ENCODE data around the gene PTGER4. TPM values are rescaled to one million over a fixed set of nuclear protein-coding genes. Genes with fewer than 3 reads are reported as not detected.
A peak's percentile ranks its signal among the peaks of the same experiment; 100 is the strongest.

PTGER4 gene
- total and polyA plus RNA-seq, 4 donors, result 0.60 to 6.8 (median 2.8) TPM

DNA sequence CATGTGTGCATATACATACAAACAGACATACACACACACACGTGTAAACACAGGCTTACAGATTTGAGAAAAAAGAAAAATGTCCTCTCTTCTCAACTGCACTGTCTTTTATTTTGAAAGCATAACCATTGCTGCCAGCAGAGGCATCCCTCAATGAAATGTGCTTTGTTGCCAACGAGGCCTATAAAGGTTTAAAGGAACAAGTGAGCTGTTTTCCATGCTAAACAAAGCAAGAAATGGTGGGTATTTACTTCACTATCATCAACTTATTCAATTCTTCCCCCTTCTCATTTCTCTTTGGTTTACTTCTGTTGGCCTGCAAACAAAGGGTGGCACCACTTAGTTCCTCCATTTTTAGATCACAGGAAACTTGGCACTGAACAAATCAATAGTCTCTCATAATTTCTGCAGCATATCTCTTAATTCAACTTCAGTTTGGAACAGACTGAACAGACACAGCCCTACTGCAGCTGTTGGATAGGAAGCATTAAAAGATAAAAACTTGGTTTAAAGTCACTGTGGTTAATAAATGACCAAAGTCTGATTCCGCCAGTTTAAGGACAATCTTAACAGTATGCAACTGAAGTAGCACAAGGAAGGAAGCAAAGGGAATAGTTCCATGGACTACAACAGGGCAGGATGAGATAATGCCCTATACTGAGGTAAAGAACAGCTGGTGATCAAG lies 54.3 kb downstream of the PTGER4 start:
- TF ChIP-seq GABPA (IDR thresholded peaks at IDR 0.05 in 1 of 2, conservative IDR thresholded peaks at IDR 0.05 in 1 of 2) (no peak), TAF1 (conservative IDR thresholded peaks at IDR 0.05) (no peak), YY1 (IDR thresholded peaks at IDR 0.05) (peak; percentile 54), SP1 (IDR thresholded peaks at IDR 0.05) (peak; percentile 24), HNF4A (conservative IDR thresholded peaks at IDR 0.05) (peak; percentile 37 to 40), RAD21 (IDR thresholded peaks at IDR 0.05) (peak; percentile 11 to 21), ATF3 (IDR thresholded peaks at IDR 0.05) (no peak), JUND (IDR thresholded peaks at IDR 0.05) (no peak), REST (IDR thresholded peaks at IDR 0.05) (peak; percentile 17)
- TF ChIP-seq, protein P1, sequence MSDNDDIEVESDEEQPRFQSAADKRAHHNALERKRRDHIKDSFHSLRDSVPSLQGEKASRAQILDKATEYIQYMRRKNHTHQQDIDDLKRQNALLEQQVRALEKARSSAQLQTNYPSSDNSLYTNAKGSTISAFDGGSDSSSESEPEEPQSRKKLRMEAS (IDR thresholded peaks at IDR 0.05), result peak; percentile 1
- TF ChIP-seq, protein P2, sequence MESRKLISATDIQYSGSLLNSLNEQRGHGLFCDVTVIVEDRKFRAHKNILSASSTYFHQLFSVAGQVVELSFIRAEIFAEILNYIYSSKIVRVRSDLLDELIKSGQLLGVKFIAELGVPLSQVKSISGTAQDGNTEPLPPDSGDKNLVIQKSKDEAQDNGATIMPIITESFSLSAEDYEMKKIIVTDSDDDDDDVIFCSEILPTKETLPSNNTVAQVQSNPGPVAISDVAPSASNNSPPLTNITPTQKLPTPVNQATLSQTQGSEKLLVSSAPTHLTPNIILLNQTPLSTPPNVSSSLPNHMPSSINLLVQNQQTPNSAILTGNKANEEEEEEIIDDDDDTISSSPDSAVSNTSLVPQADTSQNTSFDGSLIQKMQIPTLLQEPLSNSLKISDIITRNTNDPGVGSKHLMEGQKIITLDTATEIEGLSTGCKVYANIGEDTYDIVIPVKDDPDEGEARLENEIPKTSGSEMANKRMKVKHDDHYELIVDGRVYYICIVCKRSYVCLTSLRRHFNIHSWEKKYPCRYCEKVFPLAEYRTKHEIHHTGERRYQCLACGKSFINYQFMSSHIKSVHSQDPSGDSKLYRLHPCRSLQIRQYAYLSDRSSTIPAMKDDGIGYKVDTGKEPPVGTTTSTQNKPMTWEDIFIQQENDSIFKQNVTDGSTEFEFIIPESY (IDR thresholded peaks at IDR 0.05), result no peak
- H3K4me3 ChIP-seq (ENCODE audit: low read depth in 1 of 3, low read length in 3 of 3), result no peak overlapping the region
- 19% methylated on average over 3 of the region's 3 CpGs for WGBS
- peaks cover 2 to 34% (median 24%) of the 10 kb centered on the region in 4 donors for H3K4me1 ChIP-seq (ENCODE audit: control insufficient read depth in 4 of 4, insufficient read depth in 4 of 4, low read length in 3 of 4)
- H3K27me3 ChIP-seq (ENCODE audit: control insufficient read depth in 4 of 4, insufficient read depth in 4 of 4, low read length in 3 of 4), result no peaks in the 10 kb centered on the region
- peak overlapping the region in 1 of 2 donors; percentile 35 for H3K27ac ChIP-seq (ENCODE audit: low read depth in 1 of 2, low read length in 2 of 2)
- H3K9ac ChIP-seq (ENCODE audit: low read depth in 1 of 2, low read length in 2 of 2), result no peak overlapping the region
- no peaks in the 10 kb centered on the region for H3K9me3 ChIP-seq (ENCODE audit: control insufficient read depth in 4 of 4, low read length in 3 of 4)
- no peak for DNase-seq (ENCODE audit: low spot score)
- H3K36me3 ChIP-seq (ENCODE audit: control insufficient read depth in 4 of 4, insufficient read depth in 3 of 4, low read depth in 1 of 4, low read length in 3 of 4), result no peaks in the 10 kb centered on the region

DNA sequence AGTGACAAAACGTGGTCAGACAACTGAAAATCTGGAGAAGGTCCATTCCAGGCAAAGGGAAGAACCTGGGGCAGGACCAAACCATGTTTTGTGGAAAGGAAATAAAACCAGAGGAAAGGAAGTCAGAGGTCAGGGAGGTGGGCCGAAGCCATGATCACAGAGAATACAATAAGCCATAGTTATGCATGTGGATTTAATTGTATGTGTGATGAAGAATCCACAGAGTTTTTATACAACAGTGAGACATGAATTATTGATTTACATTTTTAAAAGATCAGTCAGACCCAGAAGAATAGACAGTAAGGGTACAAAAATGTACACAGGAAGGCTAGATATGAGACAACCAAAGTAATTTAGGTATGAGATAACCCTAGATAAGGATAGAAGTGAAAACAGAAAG lies 55.3 kb downstream of the PTGER4 start:
- peaks cover 0 to 4% (median 2%) of the 10 kb centered on the region in 4 donors for H3K36me3 ChIP-seq (ENCODE audit: control insufficient read depth in 4 of 4, insufficient read depth in 3 of 4, low read depth in 1 of 4, low read length in 3 of 4)
- no peak overlapping the region for H3K4me3 ChIP-seq (ENCODE audit: low read depth in 1 of 3, low read length in 3 of 3)
- TF ChIP-seq GABPA (IDR thresholded peaks at IDR 0.05 in 1 of 2, conservative IDR thresholded peaks at IDR 0.05 in 1 of 2) (no peak), NR2F2 (IDR thresholded peaks at IDR 0.05) (peak; percentile 72)
- TF ChIP-seq, protein P1 (IDR thresholded peaks at IDR 0.05), result no peak
- peaks cover 0 to 4% (median 0%) of the 10 kb centered on the region in 4 donors for H3K9me3 ChIP-seq (ENCODE audit: control insufficient read depth in 4 of 4, low read length in 3 of 4)
- peaks cover 2 to 34% (median 24%) of the 10 kb centered on the region in 4 donors for H3K4me1 ChIP-seq (ENCODE audit: control insufficient read depth in 4 of 4, insufficient read depth in 4 of 4, low read length in 3 of 4)
- WGBS, result 74% methylated on average over 2 of the region's 2 CpGs
- H3K27ac ChIP-seq (ENCODE audit: low read depth in 1 of 2, low read length in 2 of 2), result no peak overlapping the region
- no peak for DNase-seq (ENCODE audit: low spot score)
- peak overlapping the region in 1 of 2 donors; percentile 1 for H3K9ac ChIP-seq (ENCODE audit: low read depth in 1 of 2, low read length in 2 of 2)
- H3K27me3 ChIP-seq (ENCODE audit: control insufficient read depth in 4 of 4, insufficient read depth in 4 of 4, low read length in 3 of 4), result no peaks in the 10 kb centered on the region
